Naive B cell (primary cell): ENCODE data around the gene PSD4. TPM values are rescaled to one million over a fixed set of nuclear protein-coding genes. Genes with fewer than 3 reads are reported as not detected.

Source experiments
- polyA plus RNA-seq, 6 donors: library from polyadenylated mRNA; unstranded; fragments of 300-500 nt; fragmentation: Illumina TruSeq; gene quantifications; one replicate each; pipeline ENCODE4 v1.2.3, GENCODE V29; 2021; ENCODE audit warnings: low read depth in 6 of 6

PSD4 gene
- polyA plus RNA-seq, 6 donors from 2014 or later, result 16.2 to 47.5 (median 29.1) TPM

Other genes starting within 250 kb of the PSD4 start
- not detected for gene IL36G, start 196.0 kb upstream of the PSD4 start, polyA plus RNA-seq
- gene IL36A, start 168.5 kb upstream of the PSD4 start, polyA plus RNA-seq, result not detected
- not detected for gene IL36B, start 121.1 kb upstream of the PSD4 start, polyA plus RNA-seq
- not detected for gene IL36RN, start 114.8 kb upstream of the PSD4 start, polyA plus RNA-seq
- not detected for gene IL1F10, start 106.0 kb upstream of the PSD4 start, polyA plus RNA-seq
- gene IL1RN, start 46.4 kb upstream of the PSD4 start, polyA plus RNA-seq, result under 1 TPM in 2 of 6 donors, not detected in 4; 0.14 to 0.29 TPM
- under 1 TPM in 4 of 6 donors, not detected in 2; 0.11 to 0.49 (median 0.38) TPM for gene PAX8, start 105.0 kb downstream of the PSD4 start, polyA plus RNA-seq